ENCODE results near the gene NLRX1. TPM values are rescaled to one million over a fixed set of nuclear protein-coding genes. Genes with fewer than 3 reads are reported as not detected.
A peak's percentile ranks its signal among the peaks of the same experiment; 100 is the strongest.
"Not testable (repeated sequence)": the region's sequence is repeated elsewhere in the genome, so short reads cannot be mapped to it uniquely, and the experiment has no call there.

The NLRX1 gene
- total and polyA plus RNA-seq, 4 experiments from 2014 or later = 5.5 to 9.2 (median 8.1) TPM

DNA sequence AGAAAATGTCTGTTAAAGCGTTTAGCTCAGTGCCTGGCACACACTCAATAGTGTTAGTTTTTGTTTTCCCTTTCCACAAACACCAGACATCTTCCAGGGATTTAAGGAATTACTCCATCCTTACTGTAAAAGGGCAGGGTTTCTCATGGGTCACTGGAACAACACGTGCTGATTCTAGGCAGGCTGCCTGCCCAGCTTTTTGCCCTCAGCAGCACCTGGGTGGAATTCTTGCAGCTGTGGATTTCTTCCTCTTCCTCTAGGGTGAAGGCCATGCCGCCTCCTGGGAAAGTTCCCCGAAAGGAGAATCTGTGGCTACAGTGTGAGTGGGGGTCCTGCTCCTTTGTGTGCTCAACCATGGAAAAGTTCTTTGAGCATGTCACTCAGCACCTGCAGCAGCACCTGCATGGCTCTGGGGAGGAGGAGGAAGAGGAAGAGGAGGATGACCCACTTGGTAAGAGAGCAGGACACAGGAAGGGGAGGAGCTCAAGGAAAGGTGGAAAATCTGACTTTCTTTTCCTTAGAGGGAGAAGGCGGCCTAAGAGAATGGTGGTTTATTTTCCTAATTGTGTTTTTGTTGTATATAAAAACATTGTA, 41.8 kb upstream of the NLRX1 start:
- CTCF ChIA-PET (ENCODE audit: partially characterized antibody) = interaction anchor here (1.0 kb wide), 2 partner anchors 9 to 32 kb away, joined by 3 read pairs; a partner anchor contains a TSS
- no peaks in the 10 kb centered on the region for H3K9me3 Mint-ChIP-seq
- POLR2A ChIA-PET (ENCODE audit: partially characterized antibody) = interaction anchor here (1.2 to 2.3 kb wide), 5 partner anchors 19 to 59 kb away, joined by 3 to 8 read pairs (median 4); partner anchors contain the start of genes C2CD2L, DPAGT1 and VPS11

GRCh38 chr11:119130662-119131061, 37.9 kb upstream of the NLRX1 start:
- no peak overlapping the region for H3K27ac Mint-ChIP-seq
- H3K36me3 Mint-ChIP-seq = peaks cover 45 to 56% of the 10 kb centered on the region in 2 donors
- intact Hi-C loops (cut with micrococcal nuclease) = no loop called here

More for the DNA sequence above, 41.8 kb upstream of the NLRX1 start:
- no peaks in the 10 kb centered on the region for H3K27me3 ChIP-seq (ENCODE audit: insufficient read depth, low read length)
- Mint-ChIP-seq H3K27ac (peak overlapping the region in 4 of 7 donors; percentile 35 to 57 (median 47)), H3K4me1 (peaks cover 17 to 35% (median 20%) of the 10 kb centered on the region in 4 donors), H3K27me3 (no peaks in the 10 kb centered on the region), H3K4me3 (no peak overlapping the region), H3K36me3 (peaks cover 35 to 50% of the 10 kb centered on the region in 2 donors)
- no peak overlapping the region for H3K4me3 ChIP-seq (ENCODE audit: low read length in 2 of 2)
- H3K9me3 ChIP-seq (ENCODE audit: control insufficient read depth in 1 of 2, low read length in 2 of 2) = no peaks in the 10 kb centered on the region
- H3K4me1 ChIP-seq (ENCODE audit: insufficient read depth, low read length) = peaks cover 16% of the 10 kb centered on the region
- H3K27ac ChIP-seq (ENCODE audit: low read depth, low read length) = no peak overlapping the region
- DNase-seq = no peak
- H3K36me3 ChIP-seq (ENCODE audit: insufficient read depth, low read length) = peaks cover 33% of the 10 kb centered on the region
- intact Hi-C loops (cut with micrococcal nuclease) = no loop called here

DNA sequence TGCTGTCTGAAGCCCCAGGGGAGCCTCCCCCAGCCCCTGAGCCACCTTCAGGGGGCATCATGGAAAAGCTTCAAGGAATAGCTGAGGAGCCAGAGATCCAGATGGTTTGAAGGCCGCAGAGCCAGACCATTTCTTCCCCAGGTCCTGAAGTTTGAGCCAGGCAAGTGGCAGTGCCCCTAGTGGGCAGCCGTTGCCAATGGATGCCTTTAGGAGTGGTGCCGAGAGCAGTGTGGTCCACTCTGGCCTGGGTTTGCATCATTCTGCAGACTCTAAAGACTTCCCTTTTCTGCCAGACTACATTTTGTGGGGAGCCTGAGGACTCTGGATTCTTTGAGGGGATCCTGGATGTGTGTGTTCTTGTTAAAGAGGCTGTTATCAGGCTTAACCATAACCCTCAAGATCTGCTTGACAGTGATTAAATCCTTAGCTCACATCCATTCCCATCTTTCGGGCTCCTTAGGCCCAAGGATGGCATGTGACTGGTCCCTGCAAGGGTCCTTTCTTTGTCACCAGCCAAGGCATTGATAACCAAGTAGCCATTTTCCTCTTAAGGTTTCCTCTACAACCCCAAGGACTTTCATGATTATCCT, 34.0 kb upstream of the NLRX1 start:
- H3K4me3 Mint-ChIP-seq = no peak overlapping the region
- no peaks in the 10 kb centered on the region for H3K4me1 Mint-ChIP-seq
- peaks cover 4 to 6% of the 10 kb centered on the region in 2 donors for H3K27me3 Mint-ChIP-seq
- no peaks in the 10 kb centered on the region for H3K4me1 ChIP-seq (ENCODE audit: insufficient read depth, low read length)
- H3K9me3 Mint-ChIP-seq = no peaks in the 10 kb centered on the region
- POLR2A ChIA-PET (ENCODE audit: partially characterized antibody) = interaction anchor here (0.8 kb wide), 1 partner anchor 40 kb away, joined by 3 read pairs; no protein-coding TSS in a partner anchor
- peaks cover 40 to 45% of the 10 kb centered on the region in 2 donors for H3K36me3 Mint-ChIP-seq
- no peak for DNase-seq
- H3K27me3 ChIP-seq (ENCODE audit: insufficient read depth, low read length) = no peaks in the 10 kb centered on the region
- no peak overlapping the region for H3K27ac ChIP-seq (ENCODE audit: low read depth, low read length)
- no peak overlapping the region for H3K27ac Mint-ChIP-seq
- intact Hi-C loops (cut with micrococcal nuclease) = no loop called here
- CTCF ChIA-PET (ENCODE audit: partially characterized antibody) = interaction anchor here (0.6 to 1.6 kb wide), 7 partner anchors 9 to 64 kb away, joined by 3 to 4 read pairs (median 3); partner anchors contain the start of gene HINFP
- no peaks in the 10 kb centered on the region for H3K9me3 ChIP-seq (ENCODE audit: control insufficient read depth in 1 of 2, low read length in 2 of 2)
- no peak overlapping the region for H3K4me3 ChIP-seq (ENCODE audit: low read length in 2 of 2)
- H3K36me3 ChIP-seq (ENCODE audit: insufficient read depth, low read length) = peaks cover 43% of the 10 kb centered on the region

More at GRCh38 chr11:119130662-119131061, 37.9 kb upstream of the NLRX1 start:
- H3K4me3 ChIP-seq (ENCODE audit: low read length in 2 of 2) = no peak overlapping the region
- no peaks in the 10 kb centered on the region for H3K9me3 ChIP-seq (ENCODE audit: control insufficient read depth in 1 of 2, low read length in 2 of 2)
- H3K4me1 Mint-ChIP-seq = peaks cover 4 to 11% (median 6%) of the 10 kb centered on the region in 4 donors
- no peak overlapping the region for H3K27ac ChIP-seq (ENCODE audit: low read depth, low read length)
- H3K27me3 Mint-ChIP-seq = no peaks in the 10 kb centered on the region
- H3K4me3 Mint-ChIP-seq = no peak overlapping the region
- CTCF ChIA-PET (ENCODE audit: partially characterized antibody) = no interaction called here
- POLR2A ChIA-PET (ENCODE audit: partially characterized antibody) = interaction anchor here (1.7 kb wide), 1 partner anchor 10 kb away, joined by 5 read pairs; the partner anchor contains the start of gene HINFP
- DNase-seq = no peak
- no peaks in the 10 kb centered on the region for H3K4me1 ChIP-seq (ENCODE audit: insufficient read depth, low read length)
- no peaks in the 10 kb centered on the region for H3K27me3 ChIP-seq (ENCODE audit: insufficient read depth, low read length)
- H3K9me3 Mint-ChIP-seq = no peaks in the 10 kb centered on the region
- peaks cover 48% of the 10 kb centered on the region for H3K36me3 ChIP-seq (ENCODE audit: insufficient read depth, low read length)

GRCh38 chr11:119139276-119139675, 29.2 kb upstream of the NLRX1 start:
- CTCF ChIA-PET (ENCODE audit: partially characterized antibody) = interaction anchor here (1.0 kb wide), 1 partner anchor 42 kb away, joined by 3 read pairs; no protein-coding TSS in a partner anchor
- not testable (repeated sequence) for DNase-seq
- POLR2A ChIA-PET (ENCODE audit: partially characterized antibody) = interaction anchor here (0.8 kb wide), 1 partner anchor 44 kb away, joined by 3 read pairs; a partner anchor contains a TSS

DNA sequence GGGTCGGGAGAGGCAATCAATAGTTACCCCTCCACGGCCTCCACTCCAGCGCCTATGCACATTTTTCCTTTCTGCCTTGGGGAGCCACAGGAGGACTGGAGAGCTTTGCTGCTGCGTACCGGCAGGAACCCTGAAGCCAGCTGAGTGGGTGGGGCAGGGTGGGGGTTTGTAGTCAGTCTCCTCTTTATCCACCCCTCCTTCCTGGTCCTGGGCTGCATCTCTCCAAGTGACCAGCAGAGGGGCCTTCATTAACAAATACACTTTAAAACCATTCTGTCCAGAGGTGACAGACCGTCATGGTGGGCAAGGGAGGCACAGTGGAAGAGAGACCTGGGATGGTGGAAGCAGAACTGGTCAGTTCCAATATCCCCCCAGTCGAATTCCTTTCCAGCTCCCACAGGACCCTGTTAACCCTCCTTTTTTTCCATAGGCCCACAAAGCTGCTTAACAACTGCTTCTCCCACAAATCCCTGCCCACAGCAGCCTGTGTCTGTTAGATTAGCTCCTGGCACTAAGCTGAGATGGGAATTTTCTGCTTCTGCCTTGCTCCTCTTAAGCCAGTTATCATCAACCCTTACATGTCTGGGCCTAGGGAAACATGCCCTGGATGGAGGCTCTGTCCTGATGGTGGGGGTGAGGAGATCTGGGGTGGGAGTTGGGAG, 23.6 kb upstream of the NLRX1 start:
- Mint-ChIP-seq H3K36me3 (no peaks in the 10 kb centered on the region), H3K27ac (no peak overlapping the region), H3K4me1 (peaks cover 2 to 15% (median 9%) of the 10 kb centered on the region in 4 donors), H3K27me3 (peaks cover 16 to 32% of the 10 kb centered on the region in 2 donors), H3K9me3 (no peaks in the 10 kb centered on the region), H3K4me3 (no peak overlapping the region)
- intact Hi-C loops (cut with micrococcal nuclease) = loop anchor here (10.0 kb wide), 1 partner anchor 50 kb away; no protein-coding TSS in a partner anchor
- Histone ChIP-seq H3K9me3 (ENCODE audit: control insufficient read depth in 1 of 2, low read length in 2 of 2) (no peaks in the 10 kb centered on the region), H3K36me3 (ENCODE audit: insufficient read depth, low read length) (no peaks in the 10 kb centered on the region), H3K27ac (ENCODE audit: low read depth, low read length) (no peak overlapping the region), H3K4me3 (ENCODE audit: low read length in 2 of 2) (no peak overlapping the region), H3K4me1 (ENCODE audit: insufficient read depth, low read length) (peaks cover 14% of the 10 kb centered on the region), H3K27me3 (ENCODE audit: insufficient read depth, low read length) (peaks cover 13% of the 10 kb centered on the region)
- CTCF ChIA-PET (ENCODE audit: partially characterized antibody) = interaction anchor here (0.9 to 2.1 kb wide), 4 partner anchors 11 to 139 kb away, joined by 3 to 5 read pairs (median 4); no protein-coding TSS in a partner anchor
- POLR2A ChIA-PET (ENCODE audit: partially characterized antibody) = interaction anchor here (1.0 kb wide), 1 partner anchor 50 kb away, joined by 3 read pairs; a partner anchor contains a TSS
- DNase-seq = peak in 3 of 5 donors; percentile 12 to 48 (median 16)

More at GRCh38 chr11:119139276-119139675, 29.2 kb upstream of the NLRX1 start:
- H3K4me1 Mint-ChIP-seq; H3K9me3 Mint-ChIP-seq; H3K27ac ChIP-seq (ENCODE audit: low read depth, low read length); H3K4me3 ChIP-seq (ENCODE audit: low read length in 2 of 2); H3K36me3 ChIP-seq (ENCODE audit: insufficient read depth, low read length); H3K36me3 Mint-ChIP-seq; H3K4me1 ChIP-seq (ENCODE audit: insufficient read depth, low read length); H3K27ac Mint-ChIP-seq; intact Hi-C loops (cut with micrococcal nuclease); H3K4me3 Mint-ChIP-seq; H3K27me3 ChIP-seq (ENCODE audit: insufficient read depth, low read length); H3K9me3 ChIP-seq (ENCODE audit: control insufficient read depth in 1 of 2, low read length in 2 of 2): not testable (repeated sequence)
- H3K27me3 Mint-ChIP-seq = peaks cover 12% of the 10 kb centered on the region in 2 donors

- no peaks in the 10 kb centered on the region for H3K9me3 Mint-ChIP-seq
- POLR2A ChIA-PET (ENCODE audit: partially characterized antibody) = no interaction called here
- H3K27ac ChIP-seq (ENCODE audit: low read depth, low read length) = no peak overlapping the region
- H3K27me3 Mint-ChIP-seq = peaks cover 16 to 32% of the 10 kb centered on the region in 2 donors
- H3K4me3 Mint-ChIP-seq = no peak overlapping the region
- H3K27ac Mint-ChIP-seq = no peak overlapping the region
- peaks cover 13% of the 10 kb centered on the region for H3K27me3 ChIP-seq (ENCODE audit: insufficient read depth, low read length)
- no peaks in the 10 kb centered on the region for H3K9me3 ChIP-seq (ENCODE audit: control insufficient read depth in 1 of 2, low read length in 2 of 2)
- intact Hi-C loops (cut with micrococcal nuclease) = loop anchor here (10.0 kb wide), 1 partner anchor 49 kb away; no protein-coding TSS in a partner anchor
- no peaks in the 10 kb centered on the region for H3K36me3 Mint-ChIP-seq
- CTCF ChIA-PET (ENCODE audit: partially characterized antibody) = interaction anchor here (0.7 to 1.5 kb wide), 5 partner anchors 9 to 139 kb away, joined by 3 to 4 read pairs (median 4); partner anchors contain the start of gene HINFP
- H3K36me3 ChIP-seq (ENCODE audit: insufficient read depth, low read length) = no peaks in the 10 kb centered on the region
- no peak overlapping the region for H3K4me3 ChIP-seq (ENCODE audit: low read length in 2 of 2)
- peaks cover 2 to 15% (median 9%) of the 10 kb centered on the region in 4 donors for H3K4me1 Mint-ChIP-seq
- H3K4me1 ChIP-seq (ENCODE audit: insufficient read depth, low read length) = peaks cover 14% of the 10 kb centered on the region
- no peak for DNase-seq
Observed at GRCh38 chr11:119145551-119145950, 23.0 kb upstream of the NLRX1 start.
